GM23338 (cell line): Measurements from ENCODE around the gene PPIL1. TPM values are rescaled to one million over a fixed set of nuclear protein-coding genes. Genes with fewer than 3 reads are reported as not detected.

Source experiments
- CREB1 ChIP-seq: fragments of 250-450 bp; sonication (Bioruptor Pico); IDR thresholded peaks from 2 replicates; pipeline ENCODE4 v1.5.0; 2020; ENCODE audit warnings: low read depth, mild to moderate bottlenecking, moderate library complexity
- CTCF ChIP-seq, 2 experiments: fragments of 200-600 bp in 1 of 2; sonication (generic) in 1 of 2; conservative IDR thresholded peaks; 2 replicates each; pipeline versions ENCODE4 v1.5.1 to v1.6.1; 2016 to 2017; ENCODE audit warnings: antibody characterized with exemption in 2 of 2, low read depth in 2 of 2, mild to moderate bottlenecking in 2 of 2, moderate library complexity in 1 of 2
- EZH2phosphoT487 ChIP-seq: fragments of 200-600 bp; sonication (generic); IDR thresholded peaks from one replicate; pipeline ENCODE4 v1.8.1; 2018; ENCODE audit warnings: antibody characterized with exemption; ENCODE audit not compliant: unreplicated experiment
- JUNB ChIP-seq: IDR thresholded peaks from one replicate; pipeline ENCODE4 v1.6.1; 2016; ENCODE audit warnings: antibody characterized with exemption; ENCODE audit not compliant: unreplicated experiment
- NANOG ChIP-seq: IDR thresholded peaks from 2 replicates; pipeline ENCODE4 v1.6.1; 2016; ENCODE audit warnings: antibody characterized with exemption, borderline replicate concordance
- POLR2AphosphoS5 ChIP-seq: IDR thresholded peaks from 2 replicates; pipeline ENCODE4 v1.6.1; 2016; ENCODE audit warnings: antibody characterized with exemption, low read depth
- STAT1 ChIP-seq: IDR thresholded peaks from one replicate; pipeline ENCODE4 v1.6.1; 2016; ENCODE audit warnings: antibody characterized with exemption; ENCODE audit not compliant: unreplicated experiment
- ZNF462 ChIP-seq: fragments of 250-450 bp; sonication (Bioruptor Pico); IDR thresholded peaks from 2 replicates; pipeline ENCODE4 v1.5.0; 2020; ENCODE audit warnings: mild to moderate bottlenecking, moderate library complexity
- polyA plus RNA-seq: library from polyadenylated mRNA; unstranded; fragments of >200 nt; fragmentation: Nextera tagmentation; extraction: Ambion mirVana; gene quantifications from 2 replicates; pipeline ENCODE4 v1.2.1, GENCODE V29; 2016
- total RNA-seq: library from RNA; depleted of rRNA; stranded (reverse); fragments of >200 nt; shearing (Covaris generic); gene quantifications from 2 replicates; pipeline ENCODE4 v1.2.3, GENCODE V29; 2014

The PPIL1 gene
- total and polyA plus RNA-seq, 2 experiments from 2014 or later: 57.3 to 79.4 TPM

- TF ChIP-seq CTCF (conservative IDR thresholded peaks at IDR 0.05; ENCODE audit: low read depth in 2 of 2): no peak
- no peak for TF ChIP-seq POLR2AphosphoS5
- TF ChIP-seq STAT1: no peak
- TF ChIP-seq NANOG: no peak
- TF ChIP-seq JUNB: no peak
- no peak for TF ChIP-seq ZNF462 (CRISPR knock-in tag)
- TF ChIP-seq EZH2phosphoT487: no peak
- no peak for TF ChIP-seq CREB1 (CRISPR knock-in tag)
These were observed 7.0 kb downstream of the PPIL1 start (continued) for GRCh38 chr6:36867471-36868224.
